Transverse colon (tissue), 4 donors: ENCODE measurements around the gene ABAT. TPM values are rescaled to one million over a fixed set of nuclear protein-coding genes. Genes with fewer than 3 reads are reported as not detected.

ENCODE experiments used
- DNase-seq: peaks from one replicate; pipeline ENCODE4 v3.0.0-alpha.2; 2019
- H3K27ac ChIP-seq, 4 donors: fragments of 200-600 bp; sonication (generic); 2 replicates each; pipeline ENCODE4 v1.5.1; 2016 to 2018; ENCODE audit warnings: inconsistent platforms in 4 of 4
- H3K27me3 ChIP-seq: fragments of 200-600 bp; sonication (generic); 2 replicates; pipeline ENCODE4 v1.5.1; 2017; ENCODE audit warnings: inconsistent platforms
- H3K36me3 ChIP-seq, 4 donors: fragments of 200-600 bp; sonication (generic); 2 replicates each; pipeline ENCODE4 v1.5.1; 2017 to 2019; ENCODE audit warnings: inconsistent platforms in 4 of 4
- H3K4me1 ChIP-seq, 4 donors: fragments of 200-600 bp; sonication (generic); 2 replicates each; pipeline ENCODE4 v1.5.1; 2017 to 2020; ENCODE audit warnings: inconsistent platforms in 4 of 4
- H3K4me3 ChIP-seq, 4 donors: fragments of 200-600 bp; sonication (generic); 1 replicate in 1 of 4; 2 replicates in 3 of 4; pipeline versions ENCODE4 v1.5.1 to v1.6.1; 2017 to 2019; ENCODE audit warnings: inconsistent platforms in 4 of 4
- H3K9me3 ChIP-seq, 2 donors: fragments of 200-600 bp; sonication (generic); 2 replicates each; pipeline ENCODE4 v1.5.1; 2017 to 2019; ENCODE audit warnings: inconsistent platforms in 2 of 2
- EP300 ChIP-seq: sonication (generic); formaldehyde crosslinking; IDR thresholded peaks from one replicate; pipeline ENCODE4 v1.6.1; 2017; ENCODE audit warnings: antibody characterized with exemption, low read depth
- POLR2A ChIP-seq: fragments of 450-650 bp; IDR thresholded peaks from one replicate; pipeline ENCODE4 v1.6.1; 2016; ENCODE audit warnings: antibody characterized with exemption, mild to moderate bottlenecking, moderate library complexity
- POLR2AphosphoS5 ChIP-seq, 3 donors: sonication (generic); formaldehyde crosslinking; IDR thresholded peaks; one replicate each; pipeline ENCODE4 v1.6.1; 2016; ENCODE audit warnings: antibody characterized with exemption in 3 of 3
- WGBS, 2 donors: methylation state at CpG; one replicate each; pipeline ENCODE4 v1.1.5; 2018; ENCODE audit warnings: low coverage in 1 of 2; 5-methylcytosine and 5-hydroxymethylcytosine counted together
- in situ Hi-C, 4 donors: fragments of 200-750 bp; cut with MboI; loops; one replicate each; pipeline versions ENCODE4 v1.15.0 to v1.15.1; 2017; ENCODE audit warnings: low sequenced_read_pairs in 3 of 4, low pct_ligation_motif_present in 1 of 4, low pct_unique_long_range_greater_than_20kb in 1 of 4
- intact Hi-C: fragments of 100-400 bp; cut with DNase I; formaldehyde crosslinking; loops from one replicate; pipeline ENCODE4 v1.15.1; 2023; ENCODE audit warnings: low total_unique reads
- total RNA-seq, 4 donors: library from RNA; depleted of rRNA; stranded (reverse); fragments of >200 nt; gene quantifications; one replicate each; pipeline ENCODE4 v1.1.0, GENCODE V29; 2016
- TF ChIP-seq, protein P1 (sequence below), 5 experiments: fragments of 200-600 bp in 3 of 5; fragments of 450-650 bp in 2 of 5; sonication (generic) in 3 of 5; IDR thresholded peaks; 1 replicate in 2 of 5; 2 replicates in 3 of 5; pipeline ENCODE4 v1.5.1; 2016 to 2017; ENCODE audit warnings: antibody characterized with exemption in 5 of 5, inconsistent platforms in 3 of 5, mild to moderate bottlenecking in 2 of 5, moderate library complexity in 1 of 5

The ABAT gene
- total RNA-seq, 4 donors from 2014 or later = 15.7 to 35.2 (median 21.7) TPM

DNA sequence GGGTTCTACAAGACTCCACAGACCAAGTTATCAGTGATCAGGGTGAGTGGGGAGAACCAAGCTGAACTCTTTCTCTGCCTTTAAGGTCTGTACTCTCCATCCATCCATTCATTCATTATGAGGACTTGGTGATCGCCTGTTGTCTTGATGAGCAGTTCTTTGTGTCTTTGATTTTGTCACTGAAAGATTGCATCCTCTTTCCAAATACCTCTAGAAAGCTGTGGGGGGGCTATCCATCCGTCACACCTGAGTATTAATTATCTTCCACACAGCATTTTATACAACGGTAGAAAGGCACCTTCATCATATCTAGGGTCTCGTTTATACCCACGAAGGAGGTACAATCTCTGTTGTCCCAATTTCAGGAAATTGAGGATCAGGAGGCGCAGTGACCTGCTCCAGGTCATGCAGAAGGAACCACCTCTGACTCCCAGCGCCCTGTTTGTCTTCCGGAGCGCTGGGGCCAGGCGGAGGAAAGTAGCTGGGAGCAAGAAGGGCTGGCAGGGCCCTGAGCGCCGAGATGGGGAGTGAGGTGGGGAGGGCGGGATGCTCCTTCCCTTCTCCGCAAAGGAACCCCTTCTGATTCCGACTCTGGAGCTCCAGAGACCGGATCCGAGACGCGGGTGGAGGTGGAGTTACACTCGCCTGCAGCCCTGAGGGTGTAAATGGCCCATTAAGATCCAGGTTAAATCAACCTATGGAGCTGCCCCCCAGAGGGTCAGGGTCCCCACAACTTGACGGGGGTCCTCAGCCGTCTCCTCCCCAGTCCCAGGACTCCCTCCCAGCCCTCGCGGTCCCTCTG lies 605 bp upstream of the ABAT start:
- intact Hi-C loops (no loop called here), in situ Hi-C loops (loop anchor here (5.0 to 25.0 kb wide), 6 partner anchors 111 to 463 kb away; partner anchors contain the start of genes LITAFD (in 1 of the 4), PMM2 (in 1 of the 4) and TMEM186 (in 1 of the 4))
- WGBS, 2 donors = 27% methylated on average over 20 of the region's 24 CpGs; no CpG with 5 or more reads in 1 of the 2 donors

DNA sequence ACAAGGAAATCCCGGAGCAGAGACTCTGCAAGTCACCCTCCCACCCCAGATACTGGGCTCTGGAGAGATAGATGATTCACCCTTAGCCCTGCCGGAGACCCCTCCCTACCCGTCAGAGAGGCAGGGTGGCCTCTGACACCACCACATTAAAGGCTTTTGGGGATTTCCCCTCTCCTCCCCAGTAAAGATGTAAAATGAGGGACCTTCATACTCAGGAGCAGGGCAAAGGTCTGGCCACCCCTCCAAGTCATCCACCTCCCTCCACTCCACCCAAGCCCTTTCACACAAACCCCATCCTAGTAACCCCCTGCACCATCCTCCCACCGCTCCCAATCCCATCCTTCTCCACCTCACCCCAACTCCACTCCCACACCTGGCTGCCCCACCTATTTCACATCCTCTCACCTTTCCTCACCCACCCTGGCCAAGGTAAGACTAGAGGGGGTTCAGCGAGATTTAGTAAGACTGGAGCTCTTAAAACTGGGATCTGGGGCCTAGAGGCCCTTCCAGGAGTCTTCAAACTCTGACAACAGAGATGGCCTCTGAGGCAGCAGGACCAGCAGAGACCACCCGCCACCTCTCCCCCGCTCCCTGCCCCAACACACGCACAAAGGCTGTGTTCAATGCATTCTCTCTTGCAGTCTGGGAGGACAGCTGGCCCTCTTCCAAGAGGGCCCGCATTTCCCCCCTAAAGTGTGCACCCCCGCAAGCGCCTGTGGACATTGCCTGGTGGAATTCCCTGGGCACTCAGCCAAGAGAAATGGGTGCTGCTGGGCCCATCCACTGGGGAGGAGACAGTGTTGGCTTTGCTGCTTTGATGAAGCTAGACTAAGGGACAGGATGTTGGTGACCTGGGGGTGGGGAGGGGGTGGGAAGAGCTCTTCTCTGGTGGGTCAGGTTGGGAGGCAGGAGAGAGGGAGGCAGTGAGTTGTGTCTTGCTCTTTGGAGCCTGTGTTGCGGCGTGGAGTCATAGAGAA lies 1.1 kb downstream of the ABAT start:
- no peaks in the 10 kb centered on the region for H3K9me3 ChIP-seq
- TF ChIP-seq POLR2A (no peak), POLR2AphosphoS5 (IDR thresholded peaks at IDR 0.05) (no peak), EP300 (no peak)
- TF ChIP-seq, protein P1, sequence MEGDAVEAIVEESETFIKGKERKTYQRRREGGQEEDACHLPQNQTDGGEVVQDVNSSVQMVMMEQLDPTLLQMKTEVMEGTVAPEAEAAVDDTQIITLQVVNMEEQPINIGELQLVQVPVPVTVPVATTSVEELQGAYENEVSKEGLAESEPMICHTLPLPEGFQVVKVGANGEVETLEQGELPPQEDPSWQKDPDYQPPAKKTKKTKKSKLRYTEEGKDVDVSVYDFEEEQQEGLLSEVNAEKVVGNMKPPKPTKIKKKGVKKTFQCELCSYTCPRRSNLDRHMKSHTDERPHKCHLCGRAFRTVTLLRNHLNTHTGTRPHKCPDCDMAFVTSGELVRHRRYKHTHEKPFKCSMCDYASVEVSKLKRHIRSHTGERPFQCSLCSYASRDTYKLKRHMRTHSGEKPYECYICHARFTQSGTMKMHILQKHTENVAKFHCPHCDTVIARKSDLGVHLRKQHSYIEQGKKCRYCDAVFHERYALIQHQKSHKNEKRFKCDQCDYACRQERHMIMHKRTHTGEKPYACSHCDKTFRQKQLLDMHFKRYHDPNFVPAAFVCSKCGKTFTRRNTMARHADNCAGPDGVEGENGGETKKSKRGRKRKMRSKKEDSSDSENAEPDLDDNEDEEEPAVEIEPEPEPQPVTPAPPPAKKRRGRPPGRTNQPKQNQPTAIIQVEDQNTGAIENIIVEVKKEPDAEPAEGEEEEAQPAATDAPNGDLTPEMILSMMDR (IDR thresholded peaks at IDR 0.05) = no peak
- no peaks in the 10 kb centered on the region for H3K27me3 ChIP-seq
- WGBS, 2 donors = 60 to 73% methylated on average over 6 to 13 of the region's 13 CpGs
- H3K36me3 ChIP-seq = no peaks in the 10 kb centered on the region
- in situ Hi-C loops (loop anchor here in 2 of 4 donors (10.0 to 25.0 kb wide), 3 partner anchors 109 to 462 kb away; partner anchors contain the start of genes PMM2 (in 1 of the 2) and TMEM186 (in 1 of the 2)), intact Hi-C loops (no loop called here)
- H3K27ac ChIP-seq = no peak overlapping the region
- H3K4me3 ChIP-seq = peak overlapping the region in 2 of 4 donors; percentile 64 to 91
- peaks cover 5 to 9% (median 7%) of the 10 kb centered on the region in 4 donors for H3K4me1 ChIP-seq
- DNase-seq = no peak

More for the DNA sequence above, 605 bp upstream of the ABAT start:
- Histone ChIP-seq H3K4me1 (peaks cover 5 to 9% (median 7%) of the 10 kb centered on the region in 4 donors), H3K27ac (peak overlapping the region; percentile 44 to 61 (median 52)), H3K9me3 (no peaks in the 10 kb centered on the region), H3K27me3 (no peaks in the 10 kb centered on the region), H3K36me3 (no peaks in the 10 kb centered on the region), H3K4me3 (peak overlapping the region; percentile 30 to 91 (median 60))
- TF ChIP-seq POLR2A (no peak), EP300 (no peak), POLR2AphosphoS5 (IDR thresholded peaks at IDR 0.05) (no peak)
- TF ChIP-seq, protein P1 (IDR thresholded peaks at IDR 0.05) = no peak
- DNase-seq = no peak

DNA sequence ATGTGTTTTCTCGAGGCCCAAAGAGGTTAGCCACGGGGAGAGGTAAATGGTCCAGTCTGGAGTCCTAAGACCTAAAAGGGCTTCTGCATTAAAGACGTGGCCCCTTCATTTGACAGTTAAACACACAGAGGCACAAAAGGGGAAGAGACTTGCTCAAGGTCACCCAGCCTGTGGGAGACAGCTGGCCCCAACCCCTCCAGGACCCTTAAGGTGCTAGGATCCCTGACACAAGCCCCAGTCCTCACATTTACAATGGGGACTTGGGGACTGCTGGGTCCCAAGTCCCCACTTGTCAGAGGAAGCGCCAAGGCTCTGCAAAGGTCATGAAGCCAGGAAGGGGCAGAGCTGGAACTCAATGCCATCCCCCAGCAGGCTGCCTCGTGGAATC lies 1.7 kb downstream of the ABAT start:
- no peaks in the 10 kb centered on the region for H3K27me3 ChIP-seq
- DNase-seq = no peak
- intact Hi-C loops (no loop called here), in situ Hi-C loops (loop anchor here in 2 of 4 donors (10.0 to 25.0 kb wide), 3 partner anchors 109 to 461 kb away; partner anchors contain the start of genes PMM2 (in 1 of the 2) and TMEM186 (in 1 of the 2))
- no peaks in the 10 kb centered on the region for H3K9me3 ChIP-seq
- H3K36me3 ChIP-seq = no peaks in the 10 kb centered on the region
- H3K4me3 ChIP-seq = no peak overlapping the region
- H3K4me1 ChIP-seq = peaks cover 5 to 9% (median 7%) of the 10 kb centered on the region in 4 donors
- WGBS, 2 donors = 75 to 79% methylated on average over 2 to 5 of the region's 5 CpGs
- TF ChIP-seq, protein P1 (IDR thresholded peaks at IDR 0.05) = no peak
- TF ChIP-seq POLR2A (no peak), POLR2AphosphoS5 (IDR thresholded peaks at IDR 0.05) (no peak), EP300 (no peak)
- no peak overlapping the region for H3K27ac ChIP-seq
